A549 (cell line): Measurements from ENCODE around the gene PIEZO2. TPM values are rescaled to one million over a fixed set of nuclear protein-coding genes. Genes with fewer than 3 reads are reported as not detected.
A peak's percentile ranks its signal among the peaks of the same experiment; 100 is the strongest.

ENCODE experiments used
- ATAC-seq, 2 experiments: fragments of 200-7000 bp in 1 of 2; fragments of >200 bp in 1 of 2; cut with Nextera tagmentation in 1 of 2; cut with Tn5 transposase in 1 of 2; 3 replicates each; pipeline versions ENCODE4 v1.8.0 to v1.9.1; 2018 to 2020; ENCODE audit warnings: mild to moderate bottlenecking in 1 of 2, moderate library complexity in 1 of 2
- CTCF ChIA-PET: fragments of 300-600 bp; sonication (Branson Sonifier 250); formaldehyde crosslinking; extraction: SDS; loops from one replicate; lab custom pipeline; 2021; ENCODE audit warnings: antibody characterized with exemption, inconsistent platforms; lab: Yijun Ruan, JAX
- POLR2A ChIA-PET: fragments of 350-600 bp; formaldehyde crosslinking; extraction: SDS; loops from one replicate; lab custom pipeline; 2021; ENCODE audit warnings: antibody characterized with exemption, inconsistent platforms; lab: Yijun Ruan, JAX
- DNase-seq, 2 experiments: peaks; one replicate each; pipeline versions ENCODE4 v3.0.0 to v3.0.0-alpha.2; 2011 to 2016; ENCODE audit warnings: low read depth in 1 of 2, low spot score in 1 of 2
- FAIRE-seq: peaks from 2 replicates; lab custom pipeline; 2011; peaks lifted over from hg19 to GRCh38; lab: Jason Lieb, UNC
- H3K27ac ChIP-seq, 2 experiments: fragments of >200 bp; sonication (Bioruptor Twin); formaldehyde crosslinking; 3 replicates each; pipeline ENCODE4 v1.5.1; 2016 to 2017
- H3K4me1 ChIP-seq: fragments of >200 bp; sonication (Bioruptor Twin); formaldehyde crosslinking; 3 replicates; pipeline ENCODE4 v1.6.1; 2016
- H3K4me2 ChIP-seq: fragments of >200 bp; sonication (Bioruptor Twin); formaldehyde crosslinking; 3 replicates; pipeline ENCODE4 v1.6.1; 2016
- H3K4me3 ChIP-seq: fragments of >200 bp; sonication (Bioruptor Twin); formaldehyde crosslinking; 3 replicates; pipeline ENCODE4 v1.5.1; 2016
- H3K9me3 ChIP-seq: fragments of >200 bp; sonication (Bioruptor Twin); formaldehyde crosslinking; 3 replicates; pipeline ENCODE4 v1.6.1; 2016
- ATOH8 ChIP-seq: fragments of 250-450 bp; sonication (Bioruptor Pico); IDR thresholded peaks from 2 replicates; pipeline ENCODE4 v1.5.0; 2020; ENCODE audit warnings: low read depth, mild to moderate bottlenecking, moderate library complexity
- BHLHE40 ChIP-seq: IDR thresholded peaks from 2 replicates; pipeline ENCODE4 v1.6.1; 2012; ENCODE audit warnings: low read depth, low read length, inconsistent platforms
- CEBPB ChIP-seq, 2 experiments: fragments of >200 bp in 1 of 2; sonication (Bioruptor Twin) in 1 of 2; formaldehyde crosslinking in 1 of 2; IDR thresholded peaks; 2 replicates each; pipeline ENCODE4 v1.6.1; 2012 to 2016
- CHD2 ChIP-seq: fragments of 150-350 bp; IDR thresholded peaks from 2 replicates; pipeline ENCODE4 v1.6.1; 2014; ENCODE audit warnings: low read length; ENCODE audit not compliant: partially characterized antibody
- EHF ChIP-seq: fragments of 250-450 bp; sonication (Bioruptor Pico); IDR thresholded peaks from 2 replicates; pipeline ENCODE4 v1.5.0; 2020; ENCODE audit warnings: mild to moderate bottlenecking
- EHMT2 ChIP-seq: fragments of 200-600 bp; sonication (generic); IDR thresholded peaks from 2 replicates; pipeline ENCODE4 v1.6.1; 2016; ENCODE audit warnings: antibody characterized with exemption, low read depth, mild to moderate bottlenecking, moderate library complexity
- ELK1 ChIP-seq: fragments of 150-350 bp; IDR thresholded peaks from 2 replicates; pipeline ENCODE4 v1.6.1; 2014; ENCODE audit warnings: low read depth, mild to moderate bottlenecking, low read length
- EP300 ChIP-seq, 2 experiments: fragments of >200 bp; sonication (Bioruptor Twin); formaldehyde crosslinking; IDR thresholded peaks; 2 replicates in 1 of 2; 3 replicates in 1 of 2; pipeline ENCODE4 v1.6.1; 2016 to 2017
- FOSB ChIP-seq: fragments of 250-450 bp; sonication (Bioruptor Pico); IDR thresholded peaks from 2 replicates; pipeline ENCODE4 v1.5.0; 2020; ENCODE audit warnings: mild to moderate bottlenecking, moderate library complexity
- FOSL2 ChIP-seq, 2 experiments: fragments of 450-650 bp in 1 of 2; fragments of >200 bp in 1 of 2; sonication (Bioruptor Twin) in 1 of 2; formaldehyde crosslinking; IDR thresholded peaks; 2 replicates each; pipeline versions ENCODE4 v1.5.0 to v1.6.1; 2016 to 2020; ENCODE audit warnings: mild to moderate bottlenecking in 1 of 2, moderate library complexity in 1 of 2
- HEYL ChIP-seq: fragments of 250-450 bp; sonication (Bioruptor Pico); IDR thresholded peaks from 2 replicates; pipeline ENCODE4 v1.8.0; 2021; ENCODE audit warnings: mild to moderate bottlenecking, moderate library complexity
- HMGXB4 ChIP-seq: fragments of 250-450 bp; sonication (Bioruptor Pico); IDR thresholded peaks from 2 replicates; pipeline ENCODE4 v1.5.0; 2021; ENCODE audit warnings: mild to moderate bottlenecking, moderate library complexity, borderline replicate concordance
- HOXB13 ChIP-seq: fragments of 250-450 bp; sonication (Bioruptor Pico); IDR thresholded peaks from 2 replicates; pipeline ENCODE4 v1.5.0; 2020; ENCODE audit warnings: low read depth, mild to moderate bottlenecking, moderate library complexity
- KDM5A ChIP-seq: fragments of 200-600 bp; sonication (generic); IDR thresholded peaks from 2 replicates; pipeline ENCODE4 v1.6.1; 2016; ENCODE audit warnings: antibody characterized with exemption, mild to moderate bottlenecking
- MYC ChIP-seq: IDR thresholded peaks from 2 replicates; pipeline ENCODE4 v1.6.1; 2012; ENCODE audit warnings: mild to moderate bottlenecking, inconsistent platforms, low read length, improper control_type of control experiment, borderline replicate concordance
- NFE2L2 ChIP-seq: fragments of 150-350 bp; conservative IDR thresholded peaks from 2 replicates; pipeline ENCODE4 v1.6.1; 2014; ENCODE audit warnings: low read length
- POLR2AphosphoS2 ChIP-seq: conservative IDR thresholded peaks from 2 replicates; pipeline ENCODE4 v1.6.1; 2012; ENCODE audit warnings: low read length, improper control_type of control experiment, inconsistent platforms
- RAD21 ChIP-seq, 2 experiments: fragments of >200 bp in 1 of 2; sonication (Bioruptor Twin) in 1 of 2; formaldehyde crosslinking in 1 of 2; IDR thresholded peaks in 1 of 2; conservative IDR thresholded peaks in 1 of 2; 2 replicates in 1 of 2; 3 replicates in 1 of 2; pipeline ENCODE4 v1.6.1; 2012 to 2018; ENCODE audit warnings: inconsistent platforms in 1 of 2
- RARB ChIP-seq: fragments of 250-450 bp; sonication (Bioruptor Pico); IDR thresholded peaks from 2 replicates; pipeline ENCODE4 v1.8.0; 2021; ENCODE audit warnings: mild to moderate bottlenecking, moderate library complexity
- RCOR1 ChIP-seq: fragments of 150-350 bp; IDR thresholded peaks from 2 replicates; pipeline ENCODE4 v1.6.1; 2014; ENCODE audit warnings: antibody characterized with exemption, low read length, low read depth
- SREBF2 ChIP-seq: fragments of 450-650 bp; IDR thresholded peaks from 2 replicates; pipeline ENCODE4 v1.6.1; 2014; ENCODE audit warnings: mild to moderate bottlenecking, moderate library complexity
- TP53 ChIP-seq: fragments of 250-450 bp; sonication (Bioruptor Pico); IDR thresholded peaks from 2 replicates; pipeline ENCODE4 v1.5.0; 2021; ENCODE audit warnings: mild to moderate bottlenecking, moderate library complexity
- WGBS: methylation state at CpG from one replicate; pipeline ENCODE4 v1.1.6; 2017; ENCODE audit errors: missing lambda C conversion rate; 5-methylcytosine and 5-hydroxymethylcytosine counted together
- polyA plus RNA-seq, 4 experiments: library from polyadenylated mRNA; depleted of rRNA in 3 of 4; stranded (reverse); fragments of >200 nt; fragmentation: RNase III in 1 of 4; extraction: RNeasy Plus Mini Kit Qiagen cat#74134 plus additional on column Dnase treatment in 1 of 4; gene quantifications; 2 replicates in 3 of 4; 3 replicates in 1 of 4; pipeline ENCODE4 v1.2.3, GENCODE V29; 2011 to 2017

The PIEZO2 gene
- polyA plus RNA-seq, 2 of the 4 experiments (the other 2 are of a cell fraction) = 0.80 to 1.6 TPM

- TF ChIP-seq ATOH8 (no peak), RARB (CRISPR knock-in tag) (no peak), BHLHE40 (no peak)
Measured at GRCh38 chr18:10751653-10752052, 397.7 kb downstream of the PIEZO2 start (continued).

- ATAC-seq = no peak
- CTCF ChIA-PET = no interaction called here
Measured at GRCh38 chr18:10750191-10751035, 399.0 kb downstream of the PIEZO2 start.

GRCh38 chr18:10748641-10749040 is 400.7 kb downstream of the PIEZO2 start:
- no peak overlapping the region for H3K4me2 ChIP-seq
- TF ChIP-seq EHF (CRISPR knock-in tag) (no peak), RCOR1 (no peak), RAD21 (conservative IDR thresholded peaks at IDR 0.05 in 1 of 2, IDR thresholded peaks at IDR 0.05 in 1 of 2) (no peak), EP300 (IDR thresholded peaks at IDR 0.05) (no peak), POLR2AphosphoS2 (no peak), EHMT2 (no peak), CHD2 (no peak), SREBF2 (no peak)
- H3K4me1 ChIP-seq = peaks cover 15% of the 10 kb centered on the region; the same call in 2 of the 3 replicates
- FAIRE-seq = no peak
- H3K9me3 ChIP-seq = no peaks in the 10 kb centered on the region
- no peak for DNase-seq
- ChIA-PET POLR2A (no interaction called here), CTCF (no interaction called here)
- ATAC-seq = no peak
- WGBS = 0% methylated on average over 1 of the region's 1 CpG
- no peak overlapping the region for H3K27ac ChIP-seq
- H3K4me3 ChIP-seq = no peak overlapping the region

More at GRCh38 chr18:10750191-10751035, 399.0 kb downstream of the PIEZO2 start:
- TF ChIP-seq HMGXB4 = no peak
- no peak for FAIRE-seq
- POLR2A ChIA-PET = no interaction called here
- Histone ChIP-seq H3K4me3 (no peak overlapping the region), H3K4me2 (peak overlapping the region; percentile 53; the same call in 2 of the 3 replicates), H3K9me3 (no peaks in the 10 kb centered on the region), H3K27ac (peak overlapping the region in 1 of 2 experiments; percentile 22; a peak in 1 of 6 replicates), H3K4me1 (peaks cover 15% of the 10 kb centered on the region; the same call in 2 of the 3 replicates)
- DNase-seq = peak in 1 of 2 experiments; percentile 17
- WGBS = 9% methylated on average over 5 of the region's 5 CpGs

- WGBS = 61% methylated on average over 3 of the region's 3 CpGs
- POLR2A ChIA-PET = no interaction called here
- no peaks in the 10 kb centered on the region for H3K9me3 ChIP-seq
Measured at GRCh38 chr18:10745971-10746370, 403.4 kb downstream of the PIEZO2 start.

More at GRCh38 chr18:10745971-10746370, 403.4 kb downstream of the PIEZO2 start:
- FAIRE-seq = no peak
- no peak for ATAC-seq
- TF ChIP-seq POLR2AphosphoS2 (no peak), FOSB (no peak), NFE2L2 (no peak), FOSL2 (IDR thresholded peaks at IDR 0.05) (no peak), FOSL2 (CRISPR knock-in tag; IDR thresholded peaks at IDR 0.05) (no peak), HOXB13 (CRISPR knock-in tag) (no peak), MYC (no peak), KDM5A (no peak), CEBPB (IDR thresholded peaks at IDR 0.05) (no peak), EP300 (IDR thresholded peaks at IDR 0.05) (no peak), TP53 (CRISPR knock-in tag) (no peak), ELK1 (no peak), HEYL (no peak)
- Histone ChIP-seq H3K4me3 (no peak overlapping the region), H3K4me2 (no peak overlapping the region), H3K4me1 (peaks cover 10% of the 10 kb centered on the region; the same call in 2 of the 3 replicates), H3K27ac (no peak overlapping the region)
- CTCF ChIA-PET = no interaction called here
- DNase-seq = no peak
